Liver (tissue), 3 donors: ENCODE results near the gene DROSHA.

Experiments used
- CTCF ChIP-seq: fragments of 150-350 bp; IDR thresholded peaks from 2 replicates; pipeline ENCODE4 v1.5.1; 2017; ENCODE audit warnings: improper control_type of control experiment, low read depth, low read length; ENCODE audit not compliant: missing input control
- EGR1 ChIP-seq, 2 donors: IDR thresholded peaks; 2 replicates each; pipeline ENCODE4 v1.6.1; 2016 to 2018; ENCODE audit warnings: antibody characterized with exemption in 2 of 2, low read depth in 2 of 2
- FOXA1 ChIP-seq: IDR thresholded peaks from 2 replicates; pipeline ENCODE4 v1.6.1; 2016; ENCODE audit warnings: antibody characterized with exemption
- GABPA ChIP-seq, 2 donors: IDR thresholded peaks in 1 of 2; conservative IDR thresholded peaks in 1 of 2; 2 replicates each; pipeline ENCODE4 v1.6.1; 2016; ENCODE audit warnings: antibody characterized with exemption in 2 of 2, mild to moderate bottlenecking in 1 of 2, moderate library complexity in 1 of 2
- JUND ChIP-seq, 2 donors: IDR thresholded peaks; 2 replicates each; pipeline ENCODE4 v1.6.1; 2016; ENCODE audit warnings: antibody characterized with exemption in 2 of 2
- MAX ChIP-seq: IDR thresholded peaks from 2 replicates; pipeline ENCODE4 v1.6.1; 2016; ENCODE audit warnings: antibody characterized with exemption
- RAD21 ChIP-seq, 2 donors: IDR thresholded peaks; 2 replicates each; pipeline ENCODE4 v1.6.1; 2016; ENCODE audit warnings: antibody characterized with exemption in 2 of 2, mild to moderate bottlenecking in 2 of 2
- REST ChIP-seq: IDR thresholded peaks from 2 replicates; pipeline ENCODE4 v1.6.1; 2016; ENCODE audit warnings: antibody characterized with exemption, mild to moderate bottlenecking
- SP1 ChIP-seq: IDR thresholded peaks from 2 replicates; pipeline ENCODE4 v1.6.1; 2018; ENCODE audit warnings: antibody characterized with exemption, mild to moderate bottlenecking
- TAF1 ChIP-seq: conservative IDR thresholded peaks from 2 replicates; pipeline ENCODE4 v1.6.1; 2016; ENCODE audit warnings: antibody characterized with exemption, mild to moderate bottlenecking
- ZBTB33 ChIP-seq: IDR thresholded peaks from 2 replicates; pipeline ENCODE4 v1.6.1; 2016; ENCODE audit warnings: antibody characterized with exemption
- donor health status: healthy.
- donor health status: healthy.

GRCh38 chr5:31443572-31443971 is 88.3 kb downstream of the DROSHA start:
- TF ChIP-seq CTCF (no peak), SP1 (no peak), JUND (IDR thresholded peaks at IDR 0.05) (no peak), ZBTB33 (no peak), FOXA1 (no peak), EGR1 (IDR thresholded peaks at IDR 0.05; ENCODE audit: low read depth in 2 of 2) (no peak), TAF1 (no peak), GABPA (IDR thresholded peaks at IDR 0.05 in 1 of 2, conservative IDR thresholded peaks at IDR 0.05 in 1 of 2) (no peak), RAD21 (IDR thresholded peaks at IDR 0.05) (no peak), MAX (no peak), REST (no peak)
